T-cell (primary cell): ENCODE results near the gene FYCO1. TPM values are rescaled to one million over a fixed set of nuclear protein-coding genes. Genes with fewer than 3 reads are reported as not detected.

Source experiments
- ATAC-seq, 4 experiments: fragments of 200-7000 bp in 3 of 4; fragments of 150-1000 bp in 1 of 4; cut with Tn5 transposase; replicated peaks in 1 of 4; 1 replicate in 3 of 4; 2 replicates in 1 of 4; pipeline ENCODE4 v1.10.0; 2021; ENCODE audit warnings: moderate library complexity in 3 of 4, mild to moderate bottlenecking in 2 of 4, moderate number of reproducible peaks in 1 of 4
- CTCF ChIA-PET, 2 donors: fragments of 300-600 bp; sonication (Branson Sonifier 250); formaldehyde crosslinking; loops; one replicate each; lab custom pipeline; 2022; ENCODE audit warnings: antibody characterized with exemption in 2 of 2; lab: Charles Lee
- POLR2A ChIA-PET, 2 donors: fragments of 300-600 bp; sonication (Branson Sonifier 250); formaldehyde crosslinking; loops; one replicate each; lab custom pipeline; 2022; ENCODE audit warnings: antibody characterized with exemption in 2 of 2; lab: Charles Lee
- DNase-seq, 35 experiments: peaks; one replicate each; pipeline versions ENCODE4 v3.0.0 to v3.0.0-alpha.2; 2013 to 2023
- H3K27ac ChIP-seq: one replicate; pipeline ENCODE4 v1.5.1; 2013; ENCODE audit warnings: low read length
- H3K27me3 ChIP-seq, 2 experiments: replicated peaks in 1 of 2; 1 replicate in 1 of 2; 2 replicates in 1 of 2; pipeline versions ENCODE4 v1.6.1 to v1.7.0; 2013; ENCODE audit warnings: low read length in 1 of 2, mixed read lengths in 1 of 2; ENCODE audit not compliant: control insufficient read depth in 2 of 2, insufficient read depth in 2 of 2; ENCODE audit errors: extremely low read depth in 1 of 2
- H3K36me3 ChIP-seq, 2 donors: 1 replicate in 1 of 2; 2 replicates in 1 of 2; pipeline versions ENCODE4 v1.6.1 to v1.7.0; 2013; ENCODE audit warnings: low read length in 1 of 2; ENCODE audit not compliant: control insufficient read depth in 2 of 2, insufficient read depth in 1 of 2; ENCODE audit errors: extremely low read depth in 1 of 2
- H3K4me1 ChIP-seq, 2 experiments: 1 replicate in 1 of 2; 2 replicates in 1 of 2; pipeline versions ENCODE4 v1.6.1 to v1.7.0; 2013; ENCODE audit warnings: low read length in 2 of 2, mixed read lengths in 1 of 2; ENCODE audit not compliant: insufficient read depth in 2 of 2, control insufficient read depth in 1 of 2; ENCODE audit errors: extremely low read depth in 1 of 2
- H3K4me3 ChIP-seq, 2 donors: 1 replicate in 1 of 2; 2 replicates in 1 of 2; pipeline versions ENCODE4 v1.5.1 to v1.7.0; 2013; ENCODE audit warnings: mild to moderate bottlenecking in 2 of 2, low read length in 1 of 2, moderate library complexity in 1 of 2; ENCODE audit not compliant: control insufficient read depth in 1 of 2; ENCODE audit errors: extremely low read depth in 1 of 2
- H3K9me3 ChIP-seq: 2 replicates; pipeline ENCODE4 v1.7.0; 2013
- H3K27ac Mint-ChIP-seq, 2 donors: one replicate each; pipeline ENCODE4 v1.8.0; 2020 to 2021; ENCODE audit warnings: mild to moderate bottlenecking in 2 of 2, mixed read lengths in 2 of 2
- H3K27me3 Mint-ChIP-seq, 2 donors: one replicate each; pipeline ENCODE4 v1.8.0; 2021 to 2022; ENCODE audit warnings: mixed read lengths in 2 of 2
- H3K36me3 Mint-ChIP-seq: one replicate; pipeline ENCODE4 v1.8.0; 2021; ENCODE audit warnings: mixed read lengths
- H3K4me1 Mint-ChIP-seq, 3 donors: one replicate each; pipeline ENCODE4 v1.8.0; 2020 to 2022; ENCODE audit warnings: mixed read lengths in 3 of 3, mild to moderate bottlenecking in 1 of 3
- H3K4me3 Mint-ChIP-seq, 3 donors: one replicate each; pipeline ENCODE4 v1.8.0; 2020 to 2022; ENCODE audit warnings: mild to moderate bottlenecking in 3 of 3, mixed read lengths in 3 of 3, moderate library complexity in 3 of 3
- H3K9me3 Mint-ChIP-seq, 3 donors: one replicate each; pipeline ENCODE4 v1.8.0; 2020 to 2022; ENCODE audit warnings: mixed read lengths in 3 of 3
- WGBS: methylation state at CpG from one replicate; pipeline ENCODE4 v1.1.5; 2013; ENCODE audit warnings: missing lambda C conversion rate; ENCODE audit not compliant: insufficient coverage; 5-methylcytosine and 5-hydroxymethylcytosine counted together
- total RNA-seq, 35 experiments: library from RNA in 6 of 35; stranded (reverse) in 6 of 35; fragments of 120-200 nt in 1 of 35; gene quantifications; one replicate each; pipeline versions ENCODE4 v1.2.1 to v1.2.4 and lab custom pipeline; 2013 to 2026

The FYCO1 gene
- total RNA-seq, 5 donors from 2014 or later (not counting 1 experiment from before 2014, with no cell fraction given): 24.6 to 46.3 (median 35.0) TPM

DNA sequence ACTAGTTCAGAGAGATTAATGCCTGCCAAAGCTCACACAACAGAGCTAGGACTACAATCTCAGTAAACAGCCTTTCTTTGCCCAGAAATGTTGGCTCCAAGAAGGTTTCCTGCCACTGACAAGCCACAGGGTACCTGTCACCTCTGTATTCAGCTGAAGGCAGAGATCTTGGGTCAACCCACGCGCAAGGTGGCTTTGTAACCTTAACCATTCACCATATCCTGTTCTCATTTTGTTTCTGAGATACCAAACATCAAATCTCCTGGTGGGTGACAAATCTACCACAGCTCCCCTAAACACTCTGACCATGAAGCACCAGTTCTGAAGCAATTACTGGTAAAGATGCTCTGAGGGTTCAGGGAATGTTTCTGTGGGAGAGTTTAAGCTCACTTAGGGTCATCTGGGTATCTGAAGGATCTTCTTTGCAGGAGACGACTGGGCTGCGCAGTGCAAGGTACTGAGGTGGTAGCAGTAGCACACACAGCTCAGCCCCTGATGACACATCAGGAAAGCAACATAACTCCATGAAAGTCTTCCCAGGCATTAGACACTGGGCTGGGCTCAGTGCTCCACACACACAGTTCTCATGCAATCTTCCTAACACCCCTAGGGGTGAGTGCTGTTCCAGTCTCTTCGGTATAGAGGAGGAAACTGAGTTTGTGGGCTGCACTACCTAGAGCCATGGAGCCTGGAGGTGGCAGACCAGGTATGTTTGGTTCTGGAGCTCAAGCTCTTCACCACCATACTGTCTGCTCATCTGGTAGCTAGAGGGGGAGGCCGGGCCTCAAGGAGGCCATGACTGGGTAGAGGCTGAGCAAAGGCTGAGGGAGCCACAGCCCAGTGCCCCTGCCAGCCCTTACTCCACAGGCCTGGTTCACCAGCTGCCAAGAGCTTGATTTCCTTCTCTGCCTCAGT, 44.7 kb downstream of the FYCO1 start:
- Histone ChIP-seq H3K9me3 (no peaks in the 10 kb centered on the region), H3K36me3 (peaks cover 30 to 89% of the 10 kb centered on the region in 2 donors), H3K4me3 (no peak overlapping the region), H3K27me3 (no peaks in the 10 kb centered on the region), H3K4me1 (peaks cover 11 to 85% of the 10 kb centered on the region in 2 experiments), H3K27ac (peak overlapping the region; percentile 70)
- Mint-ChIP-seq H3K27ac (peak overlapping the region; percentile 85 to 89), H3K4me3 (peak overlapping the region in 1 of 3 donors; percentile 5), H3K36me3 (peaks cover 86% of the 10 kb centered on the region), H3K9me3 (no peaks in the 10 kb centered on the region), H3K4me1 (peaks cover 33 to 71% (median 66%) of the 10 kb centered on the region in 3 donors), H3K27me3 (no peaks in the 10 kb centered on the region)
- 44% methylated on average over 5 of the region's 6 CpGs for WGBS
- ATAC-seq (peak; percentile 86 to 92 (median 90)), DNase-seq (peak in 33 of 35 experiments; percentile 16 to 77 (median 48))
- CTCF ChIA-PET: interaction anchor here in 1 of 2 donors (0.6 to 1.8 kb wide), 12 partner anchors 11 to 423 kb away, joined by 3 to 6 read pairs (median 3); no protein-coding TSS in a partner anchor
- POLR2A ChIA-PET: interaction anchor here in 1 of 2 donors (0.5 to 0.9 kb wide), 4 partner anchors 17 to 420 kb away, joined by 3 to 4 read pairs (median 3); partner anchors contain the start of gene CCR5

DNA sequence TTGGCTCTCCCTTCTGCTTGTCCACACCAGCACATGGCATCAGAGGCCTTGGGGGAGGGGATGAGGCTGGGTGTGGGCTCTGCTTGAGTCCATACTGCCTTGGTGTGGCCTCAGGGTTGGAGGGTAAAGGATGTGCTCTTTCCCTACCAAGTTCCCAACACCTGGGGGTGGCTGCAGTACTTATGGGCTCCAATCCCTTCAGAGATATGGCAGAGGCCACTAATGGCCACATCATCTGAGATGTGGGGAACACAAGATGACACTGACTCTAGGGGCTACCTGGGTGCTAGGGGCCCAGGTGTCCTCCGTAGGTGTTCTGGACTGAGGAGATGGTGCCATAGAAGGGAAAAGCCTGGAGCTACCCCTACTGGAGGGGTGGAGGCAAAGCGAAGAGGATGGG, 45.5 kb downstream of the FYCO1 start:
- ATAC-seq: no peak
- no peaks in the 10 kb centered on the region for H3K9me3 Mint-ChIP-seq
- no peaks in the 10 kb centered on the region for H3K27me3 Mint-ChIP-seq
- H3K4me3 ChIP-seq: no peak overlapping the region
- H3K36me3 ChIP-seq: peaks cover 27 to 88% of the 10 kb centered on the region in 2 donors
- 75% methylated on average over 1 of the region's 2 CpGs for WGBS
- H3K27ac Mint-ChIP-seq: peak overlapping the region; percentile 85 to 89
- peaks cover 36 to 77% (median 73%) of the 10 kb centered on the region in 3 donors for H3K4me1 Mint-ChIP-seq
- H3K27ac ChIP-seq: peak overlapping the region; percentile 70
- peaks cover 88% of the 10 kb centered on the region for H3K36me3 Mint-ChIP-seq
- H3K9me3 ChIP-seq: no peaks in the 10 kb centered on the region
- DNase-seq: no peak
- POLR2A ChIA-PET: interaction anchor here in 1 of 2 donors (0.8 to 0.9 kb wide), 2 partner anchors 18 to 49 kb away, joined by 3 read pairs; no protein-coding TSS in a partner anchor
- peaks cover 11 to 89% of the 10 kb centered on the region in 2 experiments for H3K4me1 ChIP-seq
- H3K4me3 Mint-ChIP-seq: peak overlapping the region in 1 of 3 donors; percentile 23
- H3K27me3 ChIP-seq: no peaks in the 10 kb centered on the region
- CTCF ChIA-PET: interaction anchor here in 1 of 2 donors (0.7 to 1.8 kb wide), 6 partner anchors 11 to 424 kb away, joined by 3 to 6 read pairs (median 4); no protein-coding TSS in a partner anchor

DNA sequence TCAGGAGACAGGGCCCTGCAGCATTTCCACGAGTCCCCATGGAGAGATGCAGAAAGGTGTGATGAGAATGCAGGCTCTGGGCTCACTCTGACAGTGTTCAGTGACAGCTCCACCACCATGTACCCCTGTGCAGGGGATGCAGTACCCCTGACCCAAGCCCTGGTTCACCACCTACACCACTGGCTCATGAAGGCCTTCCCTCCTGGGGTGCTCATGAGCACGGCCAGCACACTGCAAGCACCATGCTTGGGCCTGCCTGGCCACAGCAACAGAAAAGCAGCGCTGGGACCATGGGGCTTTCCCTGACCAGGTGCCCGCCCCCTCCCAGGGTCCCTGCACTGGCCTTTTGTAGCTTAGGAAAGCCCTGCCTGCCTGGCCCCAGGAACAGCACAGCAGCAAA, 46.2 kb downstream of the FYCO1 start:
- H3K4me3 Mint-ChIP-seq: peak overlapping the region in 1 of 3 donors; percentile 23
- POLR2A ChIA-PET: no interaction called here
- H3K36me3 Mint-ChIP-seq: peaks cover 89% of the 10 kb centered on the region
- H3K9me3 ChIP-seq: no peaks in the 10 kb centered on the region
- WGBS: 84% methylated on average over 4 of the region's 4 CpGs
- no peak overlapping the region for H3K4me3 ChIP-seq
- DNase-seq (no peak), ATAC-seq (no peak)
- H3K36me3 ChIP-seq: peaks cover 24 to 83% of the 10 kb centered on the region in 2 donors
- H3K27me3 Mint-ChIP-seq: no peaks in the 10 kb centered on the region
- peaks cover 38 to 84% (median 80%) of the 10 kb centered on the region in 3 donors for H3K4me1 Mint-ChIP-seq
- H3K27ac ChIP-seq: peak overlapping the region; percentile 70
- peaks cover 11 to 90% of the 10 kb centered on the region in 2 experiments for H3K4me1 ChIP-seq
- CTCF ChIA-PET: interaction anchor here in 1 of 2 donors (1.8 kb wide), 1 partner anchor 10 kb away, joined by 6 read pairs; no protein-coding TSS in a partner anchor
- peak overlapping the region; percentile 85 to 89 for H3K27ac Mint-ChIP-seq
- H3K9me3 Mint-ChIP-seq: no peaks in the 10 kb centered on the region
- H3K27me3 ChIP-seq: no peaks in the 10 kb centered on the region

DNA sequence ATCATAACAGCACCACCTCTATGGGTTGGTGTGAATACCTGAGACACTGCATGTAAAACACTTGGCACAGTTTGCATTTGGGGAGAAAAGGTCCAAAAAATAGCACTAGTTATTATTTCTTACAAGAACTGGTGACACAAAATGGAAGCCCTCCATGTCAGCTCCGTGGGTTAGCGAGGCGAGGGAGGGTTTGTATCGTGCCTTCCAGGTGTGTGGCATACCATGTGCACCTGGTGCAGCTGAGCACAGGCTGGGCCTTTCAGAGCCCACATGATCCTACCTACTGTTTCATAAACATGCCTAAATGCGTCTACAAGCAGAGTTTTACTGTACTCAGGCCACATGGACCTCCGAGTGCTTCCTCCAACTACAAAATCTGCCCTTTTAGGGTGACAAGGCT, 46.7 kb downstream of the FYCO1 start:
- no peaks in the 10 kb centered on the region for H3K9me3 Mint-ChIP-seq
- WGBS: 100% methylated on average over 6 of the region's 6 CpGs
- peaks cover 41 to 87% (median 82%) of the 10 kb centered on the region in 3 donors for H3K4me1 Mint-ChIP-seq
- ChIA-PET CTCF (no interaction called here), POLR2A (no interaction called here)
- DNase-seq (no peak), ATAC-seq (no peak)
- no peak overlapping the region for H3K4me3 ChIP-seq
- peaks cover 83% of the 10 kb centered on the region for H3K36me3 Mint-ChIP-seq
- peak overlapping the region; percentile 85 to 89 for H3K27ac Mint-ChIP-seq
- peak overlapping the region; percentile 70 for H3K27ac ChIP-seq
- H3K27me3 ChIP-seq: no peaks in the 10 kb centered on the region
- H3K4me3 Mint-ChIP-seq: no peak overlapping the region
- no peaks in the 10 kb centered on the region for H3K27me3 Mint-ChIP-seq
- peaks cover 11 to 86% of the 10 kb centered on the region in 2 experiments for H3K4me1 ChIP-seq
- peaks cover 18 to 77% of the 10 kb centered on the region in 2 donors for H3K36me3 ChIP-seq
- no peaks in the 10 kb centered on the region for H3K9me3 ChIP-seq

DNA sequence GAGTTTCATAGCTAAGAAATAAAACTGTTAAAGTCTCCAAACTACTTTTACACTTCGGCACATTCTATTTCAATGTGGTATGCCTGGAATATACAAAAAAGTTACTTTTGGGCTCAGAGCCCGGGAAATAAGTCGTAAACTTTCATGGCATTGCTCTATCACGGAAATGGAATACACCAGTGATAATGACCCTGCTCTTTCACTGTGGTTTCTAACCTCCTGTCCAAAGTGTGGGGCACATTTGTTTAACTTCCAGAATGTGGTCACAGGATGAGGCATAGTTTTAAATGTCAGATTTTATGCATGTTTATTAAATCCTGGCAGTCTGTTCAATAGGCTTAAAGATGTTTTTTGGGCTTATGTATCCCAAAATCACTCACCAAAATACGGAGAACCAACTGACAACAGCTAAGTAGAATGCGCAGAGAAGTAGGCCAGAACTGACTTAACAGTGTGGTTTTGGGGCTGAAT, 47.3 kb downstream of the FYCO1 start:
- ATAC-seq (no peak), DNase-seq (no peak)
- no peaks in the 10 kb centered on the region for H3K9me3 ChIP-seq
- Mint-ChIP-seq H3K9me3 (no peaks in the 10 kb centered on the region), H3K36me3 (peaks cover 78% of the 10 kb centered on the region), H3K4me1 (peaks cover 46 to 92% (median 87%) of the 10 kb centered on the region in 3 donors), H3K27me3 (no peaks in the 10 kb centered on the region), H3K4me3 (no peak overlapping the region), H3K27ac (peak overlapping the region; percentile 85 to 89)
- CTCF ChIA-PET: interaction anchor here in 1 of 2 donors (1.0 kb wide), 1 partner anchor 43 kb away, joined by 3 read pairs; no protein-coding TSS in a partner anchor
- POLR2A ChIA-PET: no interaction called here
- no peaks in the 10 kb centered on the region for H3K27me3 ChIP-seq
- H3K36me3 ChIP-seq: peaks cover 17 to 72% of the 10 kb centered on the region in 2 donors
- 57% methylated on average over 1 of the region's 6 CpGs for WGBS
- H3K27ac ChIP-seq: peak overlapping the region; percentile 70
- peaks cover 16 to 84% of the 10 kb centered on the region in 2 experiments for H3K4me1 ChIP-seq
- H3K4me3 ChIP-seq: no peak overlapping the region

DNA sequence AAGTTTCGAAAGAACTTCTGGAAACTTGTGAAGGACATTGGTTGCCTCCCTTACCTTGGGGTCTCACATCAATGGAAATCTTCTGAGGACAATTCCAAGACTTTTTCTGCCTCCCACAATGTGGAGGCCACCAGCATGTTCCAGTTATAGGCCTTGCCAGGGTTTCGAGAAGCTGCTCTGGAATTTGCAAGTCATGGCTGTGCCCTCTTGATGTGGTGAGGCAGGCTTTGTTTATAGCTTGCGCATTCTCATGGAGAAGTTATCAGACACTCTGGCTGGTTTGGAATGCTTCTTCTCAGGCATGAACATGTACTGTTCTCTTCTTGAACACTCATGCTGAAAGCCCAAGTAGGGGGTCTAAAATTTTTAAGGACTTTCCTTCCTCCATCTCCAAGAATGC, 48.3 kb downstream of the FYCO1 start:
- Histone ChIP-seq H3K36me3 (peaks cover 12 to 62% of the 10 kb centered on the region in 2 donors), H3K4me1 (peaks cover 17 to 89% of the 10 kb centered on the region in 2 experiments), H3K27me3 (no peaks in the 10 kb centered on the region), H3K27ac (peak overlapping the region; percentile 70), H3K4me3 (no peak overlapping the region), H3K9me3 (no peaks in the 10 kb centered on the region)
- ATAC-seq (no peak), DNase-seq (no peak)
- peak overlapping the region in 1 of 2 donors; percentile 89 for H3K27ac Mint-ChIP-seq
- H3K4me1 Mint-ChIP-seq: peaks cover 52 to 95% (median 90%) of the 10 kb centered on the region in 3 donors
- ChIA-PET CTCF (interaction anchor here in 1 of 2 donors (0.5 to 1.0 kb wide), 3 partner anchors 44 to 153 kb away, joined by 3 to 6 read pairs (median 3); no protein-coding TSS in a partner anchor), POLR2A (no interaction called here)
- no peaks in the 10 kb centered on the region for H3K9me3 Mint-ChIP-seq
- H3K27me3 Mint-ChIP-seq: no peaks in the 10 kb centered on the region
- 95% methylated on average over 2 of the region's 3 CpGs for WGBS
- H3K36me3 Mint-ChIP-seq: peaks cover 68% of the 10 kb centered on the region
- H3K4me3 Mint-ChIP-seq: no peak overlapping the region
